Lower leg skin (tissue), 3 donors: ENCODE results near the gene SNRPD3.

Experiments
- CTCF ChIP-seq, 3 donors: fragments of 450-650 bp; IDR thresholded peaks; one replicate each; pipeline ENCODE4 v1.5.1; 2016; ENCODE audit warnings: antibody characterized with exemption in 3 of 3, mild to moderate bottlenecking in 3 of 3, moderate library complexity in 2 of 3
- POLR2A ChIP-seq, 2 donors: fragments of 450-650 bp; IDR thresholded peaks; one replicate each; pipeline ENCODE4 v1.6.1; 2016 to 2017; ENCODE audit warnings: antibody characterized with exemption in 2 of 2, mild to moderate bottlenecking in 1 of 2, moderate library complexity in 1 of 2

GRCh38 chr22:24566899-24567511 is 11.2 kb downstream of the SNRPD3 start:
- TF ChIP-seq CTCF (IDR thresholded peaks at IDR 0.05) (no peak), POLR2A (IDR thresholded peaks at IDR 0.05) (no peak)
